GM12873 (cell line): ENCODE measurements around the gene SUGP2.

Experiments
- CTCF ChIP-seq: IDR thresholded peaks from 2 replicates; pipeline ENCODE4 v1.5.1; 2012; ENCODE audit warnings: low read depth, mild to moderate bottlenecking, moderate library complexity, low read length, control low read depth; ENCODE audit not compliant: insufficient read depth; ENCODE audit errors: missing control alignments

SUGP2 gene

GRCh38 chr19:18975011-18975410 lies 58.3 kb downstream of the SUGP2 start:
- TF ChIP-seq CTCF, result no peak

- TF ChIP-seq CTCF, result no peak
Observed at GRCh38 chr19:18972851-18973250, 60.5 kb downstream of the SUGP2 start.

GRCh38 chr19:18972301-18972811 lies 61.0 kb downstream of the SUGP2 start:
- no peak for TF ChIP-seq CTCF

GRCh38 chr19:18969931-18970659 lies 63.2 kb downstream of the SUGP2 start:
- no peak for TF ChIP-seq CTCF

- TF ChIP-seq CTCF, result no peak
Observed at GRCh38 chr19:18967358-18968146, 65.8 kb downstream of the SUGP2 start.

GRCh38 chr19:18966307-18966706 lies 67.0 kb downstream of the SUGP2 start:
- TF ChIP-seq CTCF, result no peak

- TF ChIP-seq CTCF, result no peak
Observed at GRCh38 chr19:18964121-18964520, 69.2 kb downstream of the SUGP2 start.
